Coronary artery (tissue), 2 donors: Measurements from ENCODE around the gene OLIG3.

ENCODE experiments used
- DNase-seq: peaks from one replicate; pipeline ENCODE4 v3.0.0-alpha.2; 2017; ENCODE audit warnings: low spot score
- H3K27ac ChIP-seq, 2 donors: fragments of 200-600 bp; sonication (generic); one replicate each; pipeline ENCODE4 v1.5.1; 2016 to 2019
- H3K4me3 ChIP-seq: fragments of 200-600 bp; sonication (generic); 2 replicates; pipeline ENCODE4 v1.5.1; 2016; ENCODE audit warnings: mild to moderate bottlenecking, moderate library complexity
- CTCF ChIP-seq: fragments of 200-600 bp; sonication (generic); IDR thresholded peaks from one replicate; pipeline ENCODE4 v1.5.1; 2019; ENCODE audit warnings: antibody characterized with exemption

Gene OLIG3

GRCh38 chr6:137495703-137496336 lies 1.6 kb upstream of the OLIG3 start:
- Histone ChIP-seq H3K4me3 (peak overlapping the region; percentile 40), H3K27ac (no peak overlapping the region)
- no peak for DNase-seq
- TF ChIP-seq CTCF, result no peak

GRCh38 chr6:137494988-137495702 lies 951 bp upstream of the OLIG3 start:
- TF ChIP-seq CTCF, result no peak
- no peak for DNase-seq
- peak overlapping the region; percentile 40 for H3K4me3 ChIP-seq
- H3K27ac ChIP-seq, result no peak overlapping the region

- Histone ChIP-seq H3K27ac (no peak overlapping the region), H3K4me3 (peak overlapping the region; percentile 49)
- TF ChIP-seq CTCF, result no peak
- no peak for DNase-seq
Observed at GRCh38 chr6:137493218-137494038, 766 bp downstream of the OLIG3 start.

- TF ChIP-seq CTCF, result no peak
- Histone ChIP-seq H3K27ac (no peak overlapping the region), H3K4me3 (peak overlapping the region; percentile 49)
- no peak for DNase-seq
Observed at GRCh38 chr6:137492289-137493217, 1.6 kb downstream of the OLIG3 start.

GRCh38 chr6:137491478-137491877 lies 2.7 kb downstream of the OLIG3 start:
- no peak for DNase-seq
- H3K27ac ChIP-seq, result no peak overlapping the region
- no peak overlapping the region for H3K4me3 ChIP-seq
- no peak for TF ChIP-seq CTCF

- DNase-seq, result no peak
- H3K4me3 ChIP-seq, result no peak overlapping the region
- H3K27ac ChIP-seq, result no peak overlapping the region
- no peak for TF ChIP-seq CTCF
Observed at GRCh38 chr6:137490961-137491360, 3.2 kb downstream of the OLIG3 start.
